Panc1 (cell line): ENCODE data around the gene NEMF. TPM values are rescaled to one million over a fixed set of nuclear protein-coding genes. Genes with fewer than 3 reads are reported as not detected.

Experiments used
- ATAC-seq: fragments of 200-7000 bp; cut with Tn5 transposase; 2 replicates; pipeline ENCODE4 v1.9.1; 2020; ENCODE audit warnings: mild to moderate bottlenecking, moderate library complexity
- BruUV-seq: library from RNA; stranded (reverse); fragments of 400-500 nt; replicated peaks from 2 replicates; lab custom pipeline; 2021; lab: Mats Ljungman, UMichigan
- CTCF ChIA-PET: fragments of 300-600 bp; sonication (Branson Sonifier 250); formaldehyde crosslinking; loops from one replicate; lab custom pipeline; 2022; ENCODE audit warnings: antibody characterized with exemption; lab: Charles Lee
- POLR2A ChIA-PET: fragments of 300-600 bp; sonication (Branson Sonifier 250); formaldehyde crosslinking; loops from one replicate; lab custom pipeline; 2022; ENCODE audit warnings: antibody characterized with exemption; lab: Charles Lee
- DNase-seq: peaks from one replicate; pipeline ENCODE4 v3.0.0-alpha.2; 2010; ENCODE audit warnings: low read depth, low spot score
- H3K27ac ChIP-seq: 2 replicates; pipeline ENCODE4 v1.5.1; 2011; ENCODE audit warnings: mild to moderate bottlenecking, low read length, inconsistent platforms
- H3K27me3 ChIP-seq: fragments of 200-500 bp; sonication (Bioruptor generic); 2 replicates; pipeline ENCODE4 v1.6.0; 2014; ENCODE audit warnings: low read length, inconsistent platforms; ENCODE audit not compliant: control insufficient read depth, insufficient read depth
- H3K36me3 ChIP-seq: fragments of 200-500 bp; sonication (Bioruptor generic); 2 replicates; pipeline ENCODE4 v1.5.1; 2014; ENCODE audit warnings: inconsistent platforms, mild to moderate bottlenecking, low read length, moderate library complexity; ENCODE audit not compliant: control insufficient read depth, insufficient read depth
- H3K4me1 ChIP-seq: 2 replicates; pipeline ENCODE4 v1.5.1; 2011; ENCODE audit warnings: inconsistent platforms, mild to moderate bottlenecking, low read length, moderate library complexity; ENCODE audit not compliant: control insufficient read depth, insufficient read depth
- H3K4me3 ChIP-seq, 2 experiments: 2 replicates each; pipeline ENCODE4 v1.5.1; 2011 to 2012; ENCODE audit warnings: low read depth in 2 of 2, low read length in 2 of 2, mild to moderate bottlenecking in 2 of 2, inconsistent platforms in 1 of 2, moderate library complexity in 1 of 2
- H3K9me3 ChIP-seq: fragments of 200-500 bp; sonication (Bioruptor generic); 2 replicates; pipeline ENCODE4 v1.5.1; 2014; ENCODE audit warnings: low read depth, mild to moderate bottlenecking, inconsistent platforms, low read length, moderate library complexity; ENCODE audit not compliant: control insufficient read depth, insufficient read depth
- POLR2AphosphoS5 ChIP-seq: IDR thresholded peaks from 2 replicates; pipeline ENCODE4 v1.6.1; 2012; ENCODE audit warnings: mild to moderate bottlenecking, low read depth, low read length, moderate library complexity
- REST ChIP-seq, 2 experiments: IDR thresholded peaks; 2 replicates each; pipeline ENCODE4 v1.6.1; 2011 to 2012; ENCODE audit warnings: low read depth in 2 of 2, control low read depth in 1 of 2, low read length in 1 of 2, mild to moderate bottlenecking in 1 of 2, moderate library complexity in 1 of 2; ENCODE audit not compliant: insufficient read depth in 1 of 2
- SIN3A ChIP-seq: IDR thresholded peaks from 2 replicates; pipeline ENCODE4 v1.6.1; 2012; ENCODE audit warnings: low read depth, mild to moderate bottlenecking, low read length, moderate library complexity, borderline replicate concordance; ENCODE audit not compliant: insufficient read depth
- TCF7L2 ChIP-seq: IDR thresholded peaks from 2 replicates; pipeline ENCODE4 v1.6.1; 2011; ENCODE audit warnings: mild to moderate bottlenecking, low read depth, low read length, inconsistent platforms
- in situ Hi-C: cut with HindIII; loops from 2 replicates; pipeline ENCODE4 v1.10.0; 2016; ENCODE audit warnings: low sequenced_read_pairs, low pct_unique_long_range_greater_than_20kb
- intact Hi-C: fragments of 100-400 bp; cut with micrococcal nuclease; formaldehyde crosslinking; loops from one replicate; pipeline ENCODE4 v1.10.0; 2022; ENCODE audit not compliant: unreplicated experiment
- total RNA-seq: library from RNA; stranded (reverse); gene quantifications from one replicate; pipeline ENCODE4 v1.2.1, GENCODE V29; 2021; ENCODE audit not compliant: unreplicated experiment
- TF ChIP-seq, protein P1 (sequence below): fragments of 450-650 bp; IDR thresholded peaks from 2 replicates; pipeline ENCODE4 v1.5.1; 2017; ENCODE audit warnings: mild to moderate bottlenecking

The NEMF gene
- total RNA-seq, 1 experiment from 2014 or later: 38.3 TPM

GRCh38 chr14:49849213-49849847 lies 3.3 kb downstream of the NEMF start:
- H3K27ac ChIP-seq: no peak overlapping the region
- ATAC-seq (no peak), DNase-seq (no peak)
- CTCF ChIA-PET: interaction anchor here (0.5 kb wide), 1 partner anchor 16 kb away, joined by 3 read pairs; no protein-coding TSS in a partner anchor
- peaks cover 7% of the 10 kb centered on the region; the same call in 1 of the 2 replicates for H3K4me1 ChIP-seq
- H3K9me3 ChIP-seq: no peaks in the 10 kb centered on the region
- TF ChIP-seq, protein P1, sequence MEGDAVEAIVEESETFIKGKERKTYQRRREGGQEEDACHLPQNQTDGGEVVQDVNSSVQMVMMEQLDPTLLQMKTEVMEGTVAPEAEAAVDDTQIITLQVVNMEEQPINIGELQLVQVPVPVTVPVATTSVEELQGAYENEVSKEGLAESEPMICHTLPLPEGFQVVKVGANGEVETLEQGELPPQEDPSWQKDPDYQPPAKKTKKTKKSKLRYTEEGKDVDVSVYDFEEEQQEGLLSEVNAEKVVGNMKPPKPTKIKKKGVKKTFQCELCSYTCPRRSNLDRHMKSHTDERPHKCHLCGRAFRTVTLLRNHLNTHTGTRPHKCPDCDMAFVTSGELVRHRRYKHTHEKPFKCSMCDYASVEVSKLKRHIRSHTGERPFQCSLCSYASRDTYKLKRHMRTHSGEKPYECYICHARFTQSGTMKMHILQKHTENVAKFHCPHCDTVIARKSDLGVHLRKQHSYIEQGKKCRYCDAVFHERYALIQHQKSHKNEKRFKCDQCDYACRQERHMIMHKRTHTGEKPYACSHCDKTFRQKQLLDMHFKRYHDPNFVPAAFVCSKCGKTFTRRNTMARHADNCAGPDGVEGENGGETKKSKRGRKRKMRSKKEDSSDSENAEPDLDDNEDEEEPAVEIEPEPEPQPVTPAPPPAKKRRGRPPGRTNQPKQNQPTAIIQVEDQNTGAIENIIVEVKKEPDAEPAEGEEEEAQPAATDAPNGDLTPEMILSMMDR: no peak
- TF ChIP-seq SIN3A: no peak
- TF ChIP-seq REST (IDR thresholded peaks at IDR 0.05; ENCODE audit: insufficient read depth in 1 of 2, low read depth in 2 of 2, low read length in 1 of 2): no peak
- TF ChIP-seq POLR2AphosphoS5: no peak
- TF ChIP-seq TCF7L2: no peak
- no TSS peak for BruUV-seq
- no peak overlapping the region for H3K4me3 ChIP-seq
- H3K27me3 ChIP-seq: no peaks in the 10 kb centered on the region
- intact Hi-C loops (no loop called here), in situ Hi-C loops (no loop called here)
- H3K36me3 ChIP-seq: peaks cover 25% of the 10 kb centered on the region
- POLR2A ChIA-PET: interaction anchor here (0.7 kb wide), 1 partner anchor 79 kb away, joined by 8 read pairs; no protein-coding TSS in a partner anchor

DNA sequence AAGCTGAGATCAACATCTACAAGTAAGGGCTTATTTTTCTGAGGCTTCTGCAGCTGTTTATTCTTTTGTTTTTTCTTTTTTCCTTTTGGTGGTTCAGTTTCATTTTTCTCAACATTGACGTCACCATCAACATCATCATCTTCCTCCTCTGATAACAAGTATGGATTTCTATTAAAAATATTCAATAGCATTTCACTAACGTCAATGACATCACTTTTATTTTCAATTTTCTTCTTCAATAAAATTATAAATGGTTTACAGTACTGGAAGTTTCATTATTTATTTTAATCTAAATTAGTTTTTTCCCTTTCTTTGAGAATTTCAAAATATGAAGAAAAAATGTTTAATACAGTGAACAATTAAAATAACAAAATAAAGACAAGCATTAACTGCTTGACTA lies 23.9 kb downstream of the NEMF start:
- no peak overlapping the region for H3K27ac ChIP-seq
- DNase-seq (no peak), ATAC-seq (no peak)
- CTCF ChIA-PET: no interaction called here
- no peaks in the 10 kb centered on the region for H3K4me1 ChIP-seq
- TF ChIP-seq POLR2AphosphoS5 (no peak), TCF7L2 (no peak), REST (IDR thresholded peaks at IDR 0.05; ENCODE audit: insufficient read depth in 1 of 2, low read depth in 2 of 2, low read length in 1 of 2) (no peak), SIN3A (no peak)
- TF ChIP-seq, protein P1: no peak
- no peaks in the 10 kb centered on the region for H3K9me3 ChIP-seq
- no peaks in the 10 kb centered on the region for H3K27me3 ChIP-seq
- POLR2A ChIA-PET: no interaction called here
- no TSS peak for BruUV-seq
- no peak overlapping the region for H3K4me3 ChIP-seq
- H3K36me3 ChIP-seq: peaks cover 32% of the 10 kb centered on the region
- intact Hi-C loops (no loop called here), in situ Hi-C loops (no loop called here)
